Epithelial cell of esophagus (primary cell): ENCODE results near the gene KCNT1.

Source experiments
- DNase-seq: peaks from one replicate; pipeline ENCODE4 v3.0.0; 2010; ENCODE audit warnings: low read depth
- H3K4me3 ChIP-seq: 2 replicates; pipeline ENCODE4 v1.5.1; 2011; ENCODE audit warnings: mild to moderate bottlenecking, low read length, control low read depth
- TF ChIP-seq, protein P1 (sequence below): IDR thresholded peaks from 2 replicates; pipeline ENCODE4 v1.5.1; 2011; ENCODE audit warnings: low read depth, mild to moderate bottlenecking, low read length, control low read depth, inconsistent platforms; ENCODE audit not compliant: insufficient read depth; ENCODE audit errors: missing control alignments

The KCNT1 gene

DNA sequence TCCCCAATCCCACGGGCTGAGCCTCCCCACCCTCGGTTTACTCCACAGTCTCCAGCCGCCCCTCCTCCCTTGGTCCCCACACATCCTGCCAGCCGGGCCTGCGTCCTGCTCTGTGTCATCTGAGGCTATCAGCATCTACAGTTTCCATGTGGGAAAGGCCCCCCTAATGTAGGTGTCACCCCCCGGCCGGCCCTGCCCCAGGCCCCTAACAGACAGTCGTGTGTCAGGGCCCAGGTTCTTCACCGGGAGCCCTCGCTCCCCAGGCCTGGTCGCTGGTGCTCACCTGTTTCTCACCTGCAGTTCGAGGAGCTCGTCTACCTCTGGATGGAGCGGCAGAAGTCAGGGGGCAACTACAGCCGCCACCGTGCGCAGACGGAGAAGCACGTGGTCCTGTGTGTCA lies 62.7 kb downstream of the KCNT1 start:
- TF ChIP-seq, protein P1, sequence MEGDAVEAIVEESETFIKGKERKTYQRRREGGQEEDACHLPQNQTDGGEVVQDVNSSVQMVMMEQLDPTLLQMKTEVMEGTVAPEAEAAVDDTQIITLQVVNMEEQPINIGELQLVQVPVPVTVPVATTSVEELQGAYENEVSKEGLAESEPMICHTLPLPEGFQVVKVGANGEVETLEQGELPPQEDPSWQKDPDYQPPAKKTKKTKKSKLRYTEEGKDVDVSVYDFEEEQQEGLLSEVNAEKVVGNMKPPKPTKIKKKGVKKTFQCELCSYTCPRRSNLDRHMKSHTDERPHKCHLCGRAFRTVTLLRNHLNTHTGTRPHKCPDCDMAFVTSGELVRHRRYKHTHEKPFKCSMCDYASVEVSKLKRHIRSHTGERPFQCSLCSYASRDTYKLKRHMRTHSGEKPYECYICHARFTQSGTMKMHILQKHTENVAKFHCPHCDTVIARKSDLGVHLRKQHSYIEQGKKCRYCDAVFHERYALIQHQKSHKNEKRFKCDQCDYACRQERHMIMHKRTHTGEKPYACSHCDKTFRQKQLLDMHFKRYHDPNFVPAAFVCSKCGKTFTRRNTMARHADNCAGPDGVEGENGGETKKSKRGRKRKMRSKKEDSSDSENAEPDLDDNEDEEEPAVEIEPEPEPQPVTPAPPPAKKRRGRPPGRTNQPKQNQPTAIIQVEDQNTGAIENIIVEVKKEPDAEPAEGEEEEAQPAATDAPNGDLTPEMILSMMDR, result no peak
- no peak for DNase-seq
- H3K4me3 ChIP-seq, result no peak overlapping the region

DNA sequence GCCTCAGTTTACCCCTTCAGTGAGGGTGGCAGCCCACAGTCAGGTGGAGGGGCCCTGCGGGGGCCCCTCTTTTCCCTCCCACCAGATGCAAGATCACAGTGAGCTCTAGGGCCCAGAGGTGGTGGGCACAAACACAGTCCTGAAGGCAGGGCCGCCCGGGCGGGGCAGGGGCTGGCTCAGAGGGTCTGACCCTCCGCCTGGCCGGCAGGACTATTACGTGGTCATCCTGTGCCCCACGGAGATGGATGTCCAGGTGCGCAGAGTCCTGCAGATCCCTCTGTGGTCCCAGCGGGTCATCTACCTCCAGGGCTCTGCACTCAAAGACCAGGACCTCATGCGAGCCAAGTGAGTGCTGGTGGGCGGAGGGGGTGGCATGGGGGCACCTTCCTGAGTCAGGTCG lies 63.4 kb downstream of the KCNT1 start:
- TF ChIP-seq, protein P1, result no peak
- no peak for DNase-seq
- H3K4me3 ChIP-seq, result no peak overlapping the region

DNA sequence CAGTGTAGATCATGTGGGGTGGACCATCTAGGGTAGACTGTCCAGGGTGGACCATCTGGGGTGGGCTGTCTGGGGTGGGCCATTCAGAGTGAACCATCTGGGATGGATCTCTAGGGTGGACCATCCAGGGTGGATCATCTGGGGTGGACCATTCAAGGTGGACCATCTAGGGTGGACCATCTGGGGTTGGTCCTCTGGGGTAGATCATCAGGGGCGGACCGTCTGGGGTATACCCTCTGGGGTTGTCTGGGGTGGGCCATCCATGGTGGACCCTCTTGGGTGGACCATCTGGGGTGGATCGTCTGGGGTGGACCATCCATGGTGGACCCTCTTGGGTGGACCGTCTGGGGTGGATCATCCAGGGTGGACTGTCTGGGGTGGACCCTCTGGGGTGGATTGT lies 64.3 kb downstream of the KCNT1 start:
- no peak overlapping the region for H3K4me3 ChIP-seq
- no peak for DNase-seq
- TF ChIP-seq, protein P1, result no peak

DNA sequence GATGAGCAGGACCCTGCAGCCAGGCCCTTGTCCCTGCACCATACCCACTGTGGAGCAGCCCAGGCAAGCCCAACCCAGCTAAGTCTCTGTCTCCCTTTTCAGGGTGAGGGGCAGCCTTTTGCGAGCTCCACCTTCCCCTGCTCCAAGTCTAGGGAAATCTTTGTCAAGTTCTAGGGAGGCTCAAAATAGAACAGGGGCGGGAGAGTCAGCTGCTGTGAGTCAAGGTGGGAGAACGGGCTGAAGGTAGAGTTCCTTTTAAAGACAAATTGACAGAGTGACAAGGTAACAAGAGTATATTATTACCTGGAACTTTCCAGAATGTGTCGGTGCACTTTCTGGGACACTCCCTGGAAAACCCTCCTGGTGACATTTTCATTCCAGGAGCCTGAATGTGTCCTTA lies 64.7 kb downstream of the KCNT1 start:
- no peak overlapping the region for H3K4me3 ChIP-seq
- no peak for DNase-seq
- TF ChIP-seq, protein P1, result no peak

DNA sequence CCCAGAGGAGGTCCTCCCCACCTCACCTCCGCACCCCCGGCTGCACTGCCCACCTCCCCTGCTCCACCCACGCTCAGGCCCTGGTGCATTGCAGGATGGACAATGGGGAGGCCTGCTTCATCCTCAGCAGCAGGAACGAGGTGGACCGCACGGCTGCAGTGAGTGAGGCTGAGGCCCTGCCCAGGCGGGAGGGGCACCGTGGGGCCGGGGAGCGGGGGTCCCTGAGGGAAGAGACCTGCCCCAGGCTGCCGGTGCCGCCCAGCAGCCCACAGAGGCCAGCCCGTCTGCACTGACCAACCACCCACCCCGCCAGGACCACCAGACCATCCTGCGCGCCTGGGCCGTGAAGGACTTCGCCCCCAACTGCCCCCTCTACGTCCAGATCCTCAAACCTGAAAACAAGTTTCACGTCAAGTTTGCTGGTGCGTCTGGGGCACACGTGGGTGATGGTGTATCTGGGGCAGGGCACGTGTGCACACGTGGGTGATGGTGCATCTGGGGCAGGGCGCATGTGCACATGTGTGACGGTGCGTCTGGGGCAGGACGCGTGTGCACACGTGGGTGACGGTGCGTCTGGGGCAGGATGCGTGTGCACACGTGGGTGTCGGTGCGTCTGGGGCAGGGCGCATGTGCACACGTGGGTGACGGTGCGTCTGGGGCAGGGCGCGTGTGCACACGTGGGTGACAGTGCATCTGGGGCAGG lies 66.7 kb downstream of the KCNT1 start:
- H3K4me3 ChIP-seq, result no peak overlapping the region
- DNase-seq, result no peak
- TF ChIP-seq, protein P1, result no peak

DNA sequence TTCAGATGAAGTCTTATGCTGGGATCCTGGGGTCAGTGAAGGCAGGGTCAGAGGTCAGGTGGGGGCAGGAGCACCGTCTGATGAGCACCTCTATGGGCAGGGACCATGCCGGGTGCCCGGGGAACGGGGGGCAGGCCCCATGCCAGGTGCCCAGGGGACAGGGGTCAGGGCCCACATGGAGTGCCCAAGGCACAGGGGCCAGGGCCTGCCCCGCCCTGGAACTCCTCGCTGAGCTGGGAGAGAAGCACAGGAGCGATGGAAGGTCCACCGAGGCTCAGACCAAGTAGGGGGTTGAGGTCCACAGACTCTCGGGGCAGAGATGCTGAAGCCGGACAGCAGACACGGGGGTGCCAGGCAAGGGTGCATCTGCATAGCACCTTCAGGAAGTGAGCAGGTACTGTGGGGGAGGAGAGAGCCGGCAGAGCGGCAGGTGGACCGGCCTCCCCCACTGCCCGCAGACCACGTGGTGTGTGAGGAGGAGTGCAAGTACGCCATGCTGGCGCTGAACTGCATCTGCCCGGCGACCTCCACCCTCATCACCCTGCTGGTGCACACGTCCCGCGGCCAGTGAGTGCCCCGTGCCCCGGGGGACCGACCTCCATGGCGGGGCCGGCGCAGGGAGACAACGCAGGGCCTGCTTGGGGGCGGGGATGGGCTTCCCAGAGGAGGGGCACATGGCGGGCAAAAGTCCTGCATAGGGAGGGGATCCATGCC lies 67.7 kb downstream of the KCNT1 start:
- TF ChIP-seq, protein P1, result no peak
- DNase-seq, result no peak

DNA sequence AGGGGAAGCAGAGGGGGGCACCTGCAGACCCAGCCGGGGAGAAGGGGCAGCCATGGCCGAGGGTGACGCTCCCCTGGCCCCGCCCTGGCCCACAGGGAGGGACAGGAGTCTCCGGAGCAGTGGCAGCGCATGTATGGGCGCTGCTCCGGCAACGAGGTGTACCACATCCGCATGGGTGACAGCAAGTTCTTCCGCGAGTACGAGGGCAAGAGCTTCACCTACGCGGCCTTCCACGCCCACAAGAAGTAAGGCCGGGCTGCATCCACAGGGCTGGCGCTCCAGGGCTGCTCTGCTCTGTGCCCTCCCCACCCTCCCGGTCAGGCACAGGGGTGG lies 68.2 kb downstream of the KCNT1 start:
- H3K4me3 ChIP-seq, result no peak overlapping the region
- no peak for DNase-seq
- TF ChIP-seq, protein P1, result no peak

More for the DNA sequence above, 67.7 kb downstream of the KCNT1 start:
- H3K4me3 ChIP-seq, result no peak overlapping the region
